GM19324 (cell line): ENCODE data around the gene UBA5.
"Not testable (repeated sequence)": the region's sequence is repeated elsewhere in the genome, so short reads cannot be mapped to it uniquely, and the experiment has no call there.

Experiments
- ATAC-seq: cut with Tn5 transposase; IDR thresholded peaks from one replicate; pipeline ENCODE4 v1.9.1; 2021; ENCODE audit warnings: mild to moderate bottlenecking, moderate library complexity; ENCODE audit not compliant: unreplicated experiment, low FRiP score

UBA5 gene

DNA sequence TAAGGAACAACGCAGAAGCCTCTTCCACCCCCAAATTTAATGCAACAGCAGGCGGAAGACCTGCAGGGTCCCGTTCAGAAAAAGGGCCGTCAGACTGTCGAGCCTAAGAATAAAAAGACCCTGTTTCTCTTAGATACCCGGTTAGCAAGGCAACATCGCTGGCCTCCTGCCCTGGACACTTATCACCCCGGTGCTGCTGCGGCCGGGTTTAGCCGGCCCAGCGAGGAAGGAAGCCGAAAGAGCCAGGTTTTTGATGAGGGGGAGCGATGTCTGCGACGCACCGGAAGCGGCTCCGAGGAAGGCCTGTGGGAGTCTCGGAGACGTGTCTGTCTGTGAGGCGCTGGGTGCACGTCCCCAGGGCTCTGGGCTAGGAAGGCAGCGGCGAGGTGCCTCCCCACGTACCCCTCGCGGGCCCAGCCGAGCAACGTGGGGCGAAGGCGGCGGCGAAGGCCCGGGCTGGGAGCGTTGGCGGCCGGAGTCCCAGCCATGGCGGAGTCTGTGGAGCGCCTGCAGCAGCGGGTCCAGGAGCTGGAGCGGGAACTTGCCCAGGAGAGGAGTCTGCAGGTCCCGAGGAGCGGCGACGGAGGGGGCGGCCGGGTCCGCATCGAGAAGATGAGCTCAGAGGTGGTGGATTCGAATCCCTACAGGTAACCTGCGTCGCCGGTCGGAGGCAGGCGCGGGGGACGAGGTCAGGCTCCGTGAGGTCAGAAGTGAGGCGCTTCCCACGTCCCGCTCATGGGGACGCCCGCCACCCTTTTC, at the start of gene UBA5:
UBA5 (plus strand) TSS at position 278 of the 759 bp plus-strand sequence; CDS start at position 487, 209 bp downstream.
- peak; percentile 81 for ATAC-seq

GRCh38 chr3:132615301-132615700, 44.8 kb upstream of the UBA5 start:
- not testable (repeated sequence) for ATAC-seq

- no peak for ATAC-seq
These were observed 44.2 kb upstream of the UBA5 start for GRCh38 chr3:132615881-132616280.

DNA sequence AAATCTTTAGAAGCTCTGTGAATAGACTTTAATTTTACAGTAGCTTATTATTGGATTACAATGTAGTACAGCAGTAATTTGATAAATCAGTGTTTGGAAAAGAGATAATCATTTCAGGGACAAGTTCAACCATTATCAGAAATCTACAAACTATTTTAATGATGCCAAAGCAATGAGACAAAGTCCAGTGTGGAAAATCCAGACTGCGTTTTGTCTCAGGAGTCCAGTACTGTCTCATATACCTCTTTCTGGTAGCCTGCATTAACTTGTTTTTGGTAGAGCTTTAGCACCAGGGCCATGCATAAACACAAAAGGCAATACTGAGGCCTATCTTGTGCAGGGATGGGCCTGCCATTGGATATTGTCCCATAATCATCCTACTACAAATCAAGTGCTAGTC, 43.3 kb upstream of the UBA5 start:
- ATAC-seq: no peak

DNA sequence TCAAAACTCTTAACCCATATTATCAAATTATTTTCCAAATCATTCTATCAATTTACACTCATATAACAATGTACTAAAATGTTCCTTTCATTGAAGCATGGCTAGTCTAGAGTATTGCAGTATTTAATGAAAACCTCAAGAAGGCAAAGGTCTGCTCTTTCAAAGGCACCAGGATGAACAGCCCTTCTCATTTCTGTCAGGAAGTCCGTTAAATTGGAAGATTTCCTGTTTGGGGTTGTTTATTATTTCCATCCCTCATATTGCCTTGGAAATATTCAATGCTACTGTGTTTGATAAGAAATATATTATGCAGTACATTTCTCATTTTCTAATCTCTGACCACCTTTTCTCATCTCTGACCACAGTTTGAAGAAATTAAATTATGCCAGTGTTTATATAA, 38.0 kb upstream of the UBA5 start:
- ATAC-seq: no peak

- no peak for ATAC-seq
These were observed 37.4 kb upstream of the UBA5 start for GRCh38 chr3:132622761-132623160.

- ATAC-seq: no peak
These were observed 36.5 kb upstream of the UBA5 start for GRCh38 chr3:132623646-132624045.

- no peak for ATAC-seq
These were observed 35.3 kb upstream of the UBA5 start for GRCh38 chr3:132624790-132625189.

DNA sequence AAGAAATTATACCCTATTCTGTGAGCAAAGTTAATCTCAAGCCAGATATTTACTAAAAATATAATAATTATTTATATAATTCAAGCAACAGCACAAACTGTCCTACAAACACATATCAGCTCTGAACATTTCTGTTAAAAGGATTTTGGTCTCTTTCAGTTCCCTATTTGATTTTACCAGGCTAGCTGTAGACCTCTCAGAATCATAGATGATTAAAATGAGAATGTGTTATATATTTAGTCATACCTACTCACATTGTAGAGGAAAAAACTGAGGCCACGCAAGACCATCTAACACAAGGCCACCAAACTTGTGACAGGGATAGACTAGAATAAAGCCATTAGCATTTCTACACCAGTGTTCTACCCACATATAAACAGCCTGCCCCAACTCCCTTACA, 34.5 kb upstream of the UBA5 start:
- peak; percentile 59 for ATAC-seq

GRCh38 chr3:132626955-132627354, 33.2 kb upstream of the UBA5 start:
- ATAC-seq: no peak

DNA sequence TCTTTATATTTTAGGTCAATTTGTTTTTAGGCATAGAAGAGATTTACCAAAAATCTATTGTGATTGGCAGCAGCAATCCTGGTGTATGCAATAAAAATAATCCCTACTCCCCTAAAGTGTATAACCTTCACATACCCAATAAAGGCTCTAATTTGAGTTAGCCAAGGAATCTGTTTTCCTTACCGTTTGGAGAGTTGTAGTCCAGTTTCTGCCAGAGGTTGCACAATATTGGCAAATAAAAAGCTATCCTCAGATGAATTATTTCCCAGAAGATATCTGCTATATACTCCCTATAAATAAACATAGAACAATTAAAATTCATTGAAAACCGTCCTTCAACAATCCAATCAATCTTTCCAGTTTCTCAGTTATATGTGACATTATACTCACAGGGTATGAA, 32.0 kb upstream of the UBA5 start:
- no peak for ATAC-seq

GRCh38 chr3:132629928-132630327, 30.2 kb upstream of the UBA5 start:
- ATAC-seq: no peak

- ATAC-seq: no peak
These were observed 29.5 kb upstream of the UBA5 start for GRCh38 chr3:132630612-132631011.

GRCh38 chr3:132635052-132635451, 25.1 kb upstream of the UBA5 start:
- no peak for ATAC-seq

DNA sequence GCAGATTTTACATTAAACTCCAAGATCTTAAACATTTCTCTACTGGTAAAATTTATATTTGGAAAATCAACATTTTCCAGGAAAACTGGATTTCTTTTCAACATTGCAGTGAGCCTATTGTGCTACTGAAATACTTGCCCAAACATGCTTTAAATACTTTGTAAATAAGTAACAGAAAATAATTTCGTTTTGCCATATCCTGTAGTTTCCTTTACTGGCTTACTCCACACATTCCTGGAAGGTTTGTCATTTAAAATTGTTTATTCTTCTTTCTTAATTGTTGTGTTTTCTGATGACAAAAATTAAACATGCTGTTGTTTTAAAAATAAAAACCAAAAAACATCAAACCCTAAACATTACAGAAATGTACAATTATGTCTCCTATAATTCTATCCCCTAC, 22.5 kb upstream of the UBA5 start:
- no peak for ATAC-seq

DNA sequence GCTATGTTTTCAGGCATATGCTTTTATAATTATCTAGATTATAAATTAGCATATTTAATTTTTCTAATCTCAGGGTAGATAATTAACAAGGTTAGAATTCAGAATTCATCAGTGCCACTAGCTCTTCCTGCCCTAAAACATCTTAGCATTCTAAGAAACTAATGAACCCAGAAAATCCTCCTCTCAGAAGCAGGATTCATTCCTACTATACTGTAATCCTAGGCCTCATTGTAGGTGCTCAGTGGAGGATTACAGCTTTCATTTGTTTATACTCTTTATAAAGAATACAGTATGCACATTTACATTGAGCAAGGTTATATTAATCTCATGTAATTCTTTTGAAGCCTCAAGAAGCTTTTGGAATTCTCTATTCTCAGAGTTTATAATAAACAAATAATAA, 21.4 kb upstream of the UBA5 start:
- ATAC-seq: no peak

- not testable (repeated sequence) for ATAC-seq
These were observed 18.7 kb upstream of the UBA5 start for GRCh38 chr3:132641427-132641826.

- ATAC-seq: no peak
These were observed 18.1 kb upstream of the UBA5 start for GRCh38 chr3:132641837-132642538.

- no peak for ATAC-seq
These were observed 17.6 kb upstream of the UBA5 start for GRCh38 chr3:132642539-132642847.

DNA sequence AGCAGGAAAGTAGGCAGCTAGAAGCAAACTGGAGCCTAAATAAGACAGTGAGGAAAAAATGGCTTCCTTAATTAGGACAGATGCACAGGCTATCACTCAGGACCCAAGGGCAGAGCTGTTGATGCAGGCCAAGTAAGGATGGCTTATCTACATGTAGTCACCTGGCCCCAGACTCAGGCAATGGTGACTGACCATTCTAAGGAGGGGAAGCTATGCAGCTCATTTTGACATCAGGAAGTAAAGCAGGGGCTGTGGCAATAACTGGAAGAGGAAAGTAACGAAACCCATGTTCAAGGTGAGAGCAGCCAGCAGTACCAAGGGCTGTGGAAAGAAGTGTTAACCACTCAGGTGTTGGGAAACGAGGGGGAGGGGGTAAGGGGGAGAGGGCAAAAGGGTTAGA, 16.8 kb upstream of the UBA5 start:
- ATAC-seq: no peak

DNA sequence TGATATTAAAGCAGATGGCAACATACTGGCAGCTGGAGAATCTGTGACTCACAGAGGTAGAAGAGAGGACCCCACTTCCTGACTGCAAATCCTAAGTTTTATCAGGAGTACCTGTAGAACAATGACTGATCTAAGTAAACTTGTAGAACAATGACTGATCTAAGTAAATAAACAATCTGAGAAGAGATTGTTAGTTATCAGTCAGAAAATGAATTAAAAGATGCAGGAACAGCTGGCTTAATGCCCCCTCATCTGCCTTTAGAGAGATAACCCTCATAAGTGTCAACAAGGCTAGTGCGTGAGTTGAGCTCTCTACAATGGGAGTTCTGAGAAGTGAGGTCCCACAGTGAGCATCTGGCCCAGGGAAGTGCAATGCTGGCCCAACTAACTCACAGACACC, 15.1 kb upstream of the UBA5 start:
- no peak for ATAC-seq

GRCh38 chr3:132650153-132650552, 10.0 kb upstream of the UBA5 start:
- ATAC-seq: no peak
